Measurements from ENCODE around the gene PEX7. TPM values are rescaled to one million over a fixed set of nuclear protein-coding genes. Genes with fewer than 3 reads are reported as not detected.
"Not testable (repeated sequence)": the region's sequence is repeated elsewhere in the genome, so short reads cannot be mapped to it uniquely, and the experiment has no call there.

PEX7 gene
- total RNA-seq, 1 experiment from 2014 or later, result 22.3 TPM

DNA sequence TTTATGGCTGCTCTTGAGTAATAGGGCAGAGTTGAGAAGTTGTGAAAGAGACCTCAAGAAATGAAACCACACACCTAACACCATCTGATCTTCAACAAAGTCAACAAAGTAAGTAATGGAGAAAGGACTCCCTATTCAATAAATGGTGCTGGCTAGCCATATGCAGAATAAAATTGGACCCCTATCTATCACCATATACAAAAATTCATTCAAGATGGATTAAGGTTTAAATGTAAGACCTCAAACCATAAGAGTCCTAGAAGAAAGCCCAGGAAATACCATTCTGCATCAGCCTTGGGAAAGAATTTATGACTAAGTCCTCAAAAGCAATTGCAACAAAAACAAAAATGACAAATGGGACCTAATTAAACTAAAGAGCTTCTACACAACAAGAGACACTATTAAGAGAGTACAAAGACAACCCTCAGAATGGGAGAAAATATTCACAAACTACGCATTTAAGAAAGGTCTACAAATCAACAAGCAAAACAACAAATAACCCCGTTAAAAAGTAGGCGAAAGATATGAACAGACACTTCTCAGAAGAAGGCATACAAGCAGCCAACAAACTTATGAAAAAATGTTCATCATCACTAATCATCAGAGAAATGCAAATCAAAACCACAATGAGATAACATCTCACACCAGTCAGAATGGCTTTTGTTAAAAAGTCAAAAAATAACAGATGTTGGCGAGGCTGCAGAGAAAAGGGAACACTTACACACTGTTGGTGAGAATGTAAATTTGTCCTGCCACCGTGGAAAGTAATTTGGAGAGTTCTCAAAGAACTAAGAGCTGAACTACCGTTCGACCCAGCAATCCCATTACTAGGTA lies 34.1 kb upstream of the PEX7 start:
- in situ Hi-C loops (cut with HindIII; ENCODE audit: low pct_unique_long_range_greater_than_20kb, low sequenced_read_pairs), result no loop called here
- no peak for DNase-seq (ENCODE audit: low read depth)

DNA sequence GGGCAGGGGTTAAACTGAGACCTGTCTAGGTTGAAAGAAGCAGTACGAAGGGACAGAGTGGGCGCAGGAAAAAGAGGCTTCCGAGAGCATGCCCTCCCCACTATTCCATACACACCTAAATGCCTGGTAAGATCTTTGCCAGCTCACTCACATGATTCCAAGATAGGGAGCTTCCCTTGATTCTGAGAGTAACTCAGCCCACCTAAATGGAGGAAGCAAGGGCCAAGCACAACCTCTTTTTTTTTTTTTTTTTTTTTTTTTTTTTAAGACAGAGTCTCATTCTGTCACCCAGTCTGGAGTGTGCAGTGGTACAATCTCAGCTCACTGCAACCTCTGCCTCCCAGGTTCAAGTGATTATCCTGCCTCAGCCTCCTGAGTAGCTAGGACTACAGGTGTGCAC lies 33.0 kb upstream of the PEX7 start:
- in situ Hi-C loops (cut with HindIII; ENCODE audit: low pct_unique_long_range_greater_than_20kb, low sequenced_read_pairs); DNase-seq (ENCODE audit: low read depth): not testable (repeated sequence)

DNA sequence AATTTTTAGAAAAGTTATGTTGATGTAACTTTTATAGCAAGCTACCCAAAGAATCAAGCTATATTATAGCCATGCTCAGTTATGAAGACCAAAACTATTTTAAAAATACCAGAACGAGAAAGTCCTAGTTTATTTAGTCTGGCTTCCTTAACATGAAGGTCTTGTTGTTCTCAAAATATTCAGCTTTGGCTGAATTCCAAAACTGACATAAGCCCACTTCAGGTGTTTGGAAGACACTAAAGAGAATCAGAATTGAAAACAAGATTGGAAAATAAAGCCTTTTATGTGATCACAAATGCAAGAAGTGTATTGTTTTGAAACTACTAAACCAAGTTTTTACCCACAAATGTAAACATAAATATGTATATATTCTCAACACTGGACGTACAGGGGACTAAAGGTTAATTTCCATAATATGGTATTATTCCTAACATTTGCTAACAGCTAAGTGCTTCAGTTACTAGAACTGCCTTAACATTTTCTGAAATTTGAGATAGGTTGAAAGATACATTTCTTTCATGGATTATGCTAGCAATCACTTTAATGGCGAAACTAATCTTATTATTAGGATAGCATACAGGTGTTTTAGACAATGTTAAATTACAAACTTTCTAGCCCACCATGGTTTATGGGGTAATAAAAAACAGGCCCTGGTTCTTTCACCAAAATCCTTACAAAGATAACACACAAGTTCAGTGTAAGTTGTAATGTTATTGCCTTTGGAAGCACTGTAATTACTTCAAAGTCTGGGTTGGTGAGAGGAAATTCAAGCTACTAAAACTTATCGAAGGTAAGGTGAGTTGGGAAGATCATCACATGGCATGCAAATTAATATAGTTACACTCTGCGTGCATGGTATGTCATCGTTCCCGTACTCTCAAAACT lies 31.7 kb upstream of the PEX7 start:
- DNase-seq (ENCODE audit: low read depth), result no peak
- in situ Hi-C loops (cut with HindIII; ENCODE audit: low pct_unique_long_range_greater_than_20kb, low sequenced_read_pairs), result no loop called here

DNA sequence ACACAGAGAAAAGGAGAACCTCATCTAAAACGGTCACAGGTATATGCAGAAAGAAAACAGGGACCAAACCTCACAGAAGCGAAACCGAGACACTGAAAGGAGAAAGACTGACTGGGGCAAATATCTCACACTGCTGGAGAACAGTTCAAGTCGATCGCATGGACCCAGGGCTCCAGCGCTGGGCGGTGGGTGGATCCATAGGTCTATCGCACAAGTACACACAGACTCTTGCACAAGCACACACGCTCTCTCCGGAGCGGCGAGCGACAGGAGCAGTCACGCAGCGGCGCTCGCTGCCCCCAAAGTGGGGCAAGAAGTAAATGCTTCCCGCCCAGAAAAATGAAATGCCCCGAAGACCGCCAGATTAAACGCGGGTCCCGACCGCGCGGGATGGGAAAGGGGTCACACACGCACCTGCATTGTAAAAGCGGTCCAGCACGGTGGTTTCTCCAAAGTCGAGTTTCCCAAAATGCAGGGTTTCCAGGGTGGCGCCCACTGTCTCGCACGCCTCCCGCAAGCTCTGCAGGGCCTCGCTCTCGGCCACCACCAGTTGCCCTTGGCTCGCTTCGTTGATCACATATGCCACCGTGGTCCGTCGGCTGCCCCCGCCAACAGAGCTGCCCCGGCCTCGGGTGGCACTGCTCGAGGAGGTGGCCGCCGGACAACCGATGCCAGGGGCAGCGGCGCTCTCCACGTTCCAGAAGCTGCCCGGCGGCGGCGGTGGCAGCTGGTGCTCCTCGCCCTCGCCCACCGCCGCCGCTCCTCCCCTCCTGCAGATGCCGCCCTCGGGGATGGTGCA lies 30.9 kb upstream of the PEX7 start:
- peak; percentile 60 for DNase-seq (ENCODE audit: low read depth)
- in situ Hi-C loops (cut with HindIII; ENCODE audit: low pct_unique_long_range_greater_than_20kb, low sequenced_read_pairs), result no loop called here

DNA sequence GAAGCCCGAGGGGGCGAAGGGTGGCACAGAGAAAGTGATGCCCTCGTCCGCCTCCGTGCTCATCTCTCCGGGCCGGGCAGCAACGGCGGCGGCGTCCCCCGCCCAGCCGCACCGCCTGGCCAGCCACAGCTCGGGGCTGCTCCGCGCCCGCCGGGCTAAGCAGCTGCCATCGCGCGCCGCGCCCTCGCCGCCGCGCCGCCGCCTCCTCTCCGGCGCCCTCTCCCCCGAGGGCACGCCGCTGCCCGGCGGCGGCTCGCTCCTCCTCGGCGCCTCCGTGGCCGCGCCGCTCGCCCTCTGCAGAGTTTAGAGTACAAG lies 30.3 kb upstream of the PEX7 start:
- in situ Hi-C loops (cut with HindIII; ENCODE audit: low pct_unique_long_range_greater_than_20kb, low sequenced_read_pairs), result no loop called here
- DNase-seq (ENCODE audit: low read depth), result no peak

DNA sequence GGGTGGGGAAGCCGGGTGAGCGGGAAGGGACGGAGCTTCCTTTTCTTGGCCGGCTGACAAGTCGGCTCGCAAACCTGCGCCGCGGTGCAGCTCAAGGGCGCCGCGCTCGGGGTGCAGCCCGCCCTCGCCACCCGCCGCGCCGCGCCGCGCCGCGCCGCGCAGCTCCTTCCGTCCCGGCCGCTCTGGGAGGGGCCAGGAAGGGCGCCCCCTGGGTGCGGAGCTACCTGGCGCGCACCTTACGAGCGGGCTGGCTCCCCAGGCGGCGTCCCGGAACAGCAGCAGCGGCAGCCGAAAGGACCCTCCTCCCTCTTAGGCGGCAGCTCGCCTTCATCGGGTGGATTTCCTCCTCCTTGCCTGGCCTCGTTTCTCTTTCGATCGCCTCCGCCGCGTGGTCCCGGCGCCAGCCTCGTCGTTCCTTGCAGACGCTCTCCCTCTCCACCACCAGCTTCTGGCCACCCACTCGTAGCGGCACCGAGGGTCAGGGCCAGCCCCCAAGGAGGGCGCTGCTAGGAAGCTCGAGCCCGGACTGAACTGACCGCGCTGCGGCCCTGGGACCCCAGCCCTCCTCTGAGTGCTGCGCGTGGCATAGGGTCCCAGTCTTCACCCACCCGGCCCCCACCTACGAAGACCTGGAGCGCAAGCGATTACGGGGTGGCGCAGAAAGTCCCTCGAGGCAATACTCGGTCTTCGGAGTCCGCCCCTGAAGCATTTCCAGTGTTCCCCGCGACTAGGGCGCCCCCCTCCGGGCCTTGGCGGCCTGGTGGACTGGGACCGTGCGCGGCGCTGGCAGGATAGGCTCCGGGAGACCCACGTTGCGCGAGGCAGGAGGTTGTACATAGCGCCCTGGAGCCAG lies 29.8 kb upstream of the PEX7 start, which contains the start of gene MAP3K5:
Gene MAP3K5 (minus strand): TSS at position 68 of the 853 bp plus-strand sequence. CDS start 320 bp downstream, outside the sequence.
- in situ Hi-C loops (cut with HindIII; ENCODE audit: low pct_unique_long_range_greater_than_20kb, low sequenced_read_pairs), result no loop called here
- DNase-seq (ENCODE audit: low read depth), result peak; percentile 95

DNA sequence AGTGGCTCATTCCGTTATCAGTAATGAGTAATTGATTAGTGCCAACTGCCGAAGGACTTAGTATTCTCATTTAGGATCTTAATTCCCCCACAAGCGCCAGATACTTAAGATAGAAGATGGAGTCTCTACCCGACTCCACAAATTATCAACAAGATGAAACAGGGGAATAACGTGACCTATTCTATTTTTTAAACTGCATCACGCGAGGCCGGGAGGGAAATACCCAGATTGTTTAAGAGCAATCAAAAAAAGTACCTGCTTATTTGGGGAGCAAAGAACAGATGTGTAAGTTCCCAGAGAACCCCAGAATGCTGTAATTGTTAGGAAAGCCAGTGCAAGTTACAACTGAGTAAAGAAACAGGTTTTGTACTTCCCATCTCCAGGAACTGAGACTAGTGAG lies 29.0 kb upstream of the PEX7 start:
- DNase-seq (ENCODE audit: low read depth), result no peak
- in situ Hi-C loops (cut with HindIII; ENCODE audit: low pct_unique_long_range_greater_than_20kb, low sequenced_read_pairs), result no loop called here

DNA sequence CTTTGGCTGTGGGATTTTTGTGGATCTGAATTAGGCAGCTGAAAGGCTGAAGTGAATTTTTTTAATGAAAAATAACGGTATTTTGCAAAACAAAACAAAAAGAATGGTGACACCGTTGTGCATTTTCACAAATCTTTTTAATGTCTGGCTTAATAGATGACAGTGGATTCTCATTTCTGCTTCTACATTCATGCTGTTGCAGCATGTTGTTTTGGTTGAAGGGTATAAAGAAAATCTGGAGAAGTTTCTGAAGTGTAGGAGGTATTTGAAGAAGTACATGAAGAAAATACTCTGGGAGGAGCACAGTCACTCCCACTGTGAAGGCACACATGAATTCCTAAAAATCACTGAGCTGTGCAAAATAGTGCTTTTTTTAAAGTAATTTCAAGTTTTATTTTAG lies 27.0 kb upstream of the PEX7 start:
- DNase-seq (ENCODE audit: low read depth), result no peak
- in situ Hi-C loops (cut with HindIII; ENCODE audit: low pct_unique_long_range_greater_than_20kb, low sequenced_read_pairs), result no loop called here

DNA sequence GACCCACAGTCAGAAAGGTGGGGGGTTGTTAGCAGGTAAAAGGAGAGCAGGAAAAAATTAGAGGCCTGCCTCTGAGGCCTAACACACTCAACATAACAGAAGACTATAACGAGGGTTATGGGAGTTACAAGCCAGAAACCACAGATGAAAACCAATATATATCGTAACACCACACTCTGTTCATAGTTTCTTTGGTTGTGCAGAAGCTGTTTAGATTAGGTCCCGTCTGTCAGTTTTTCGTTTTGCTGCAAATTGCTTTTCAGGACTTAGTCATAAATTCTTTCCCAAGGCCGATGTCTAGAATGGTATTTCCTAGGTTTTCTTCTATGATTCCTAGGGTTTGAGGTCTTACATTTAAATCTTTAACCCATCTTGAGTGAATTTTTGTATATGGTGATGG lies 26.4 kb upstream of the PEX7 start:
- in situ Hi-C loops (cut with HindIII; ENCODE audit: low pct_unique_long_range_greater_than_20kb, low sequenced_read_pairs), result no loop called here
- no peak for DNase-seq (ENCODE audit: low read depth)

DNA sequence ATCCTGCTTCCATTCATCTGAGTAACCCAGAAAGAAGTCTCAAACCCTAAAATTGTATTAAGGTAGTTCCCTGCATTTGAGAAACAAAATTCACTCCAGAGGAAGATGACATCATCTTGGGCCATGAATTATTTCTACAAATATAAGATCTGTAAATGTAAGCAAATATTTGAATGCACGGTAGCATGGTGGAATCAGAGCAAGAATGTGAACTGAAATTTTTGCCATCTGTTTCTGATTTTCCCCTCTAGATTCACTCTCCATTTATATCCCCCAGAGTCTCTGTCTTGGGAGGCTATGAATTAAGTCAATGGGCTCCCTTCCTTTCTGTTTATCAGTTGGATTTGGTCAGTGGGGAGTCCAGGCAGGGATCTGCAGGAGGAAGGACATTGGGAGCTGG lies 24.3 kb upstream of the PEX7 start:
- in situ Hi-C loops (cut with HindIII; ENCODE audit: low pct_unique_long_range_greater_than_20kb, low sequenced_read_pairs), result no loop called here
- no peak for DNase-seq (ENCODE audit: low read depth)

DNA sequence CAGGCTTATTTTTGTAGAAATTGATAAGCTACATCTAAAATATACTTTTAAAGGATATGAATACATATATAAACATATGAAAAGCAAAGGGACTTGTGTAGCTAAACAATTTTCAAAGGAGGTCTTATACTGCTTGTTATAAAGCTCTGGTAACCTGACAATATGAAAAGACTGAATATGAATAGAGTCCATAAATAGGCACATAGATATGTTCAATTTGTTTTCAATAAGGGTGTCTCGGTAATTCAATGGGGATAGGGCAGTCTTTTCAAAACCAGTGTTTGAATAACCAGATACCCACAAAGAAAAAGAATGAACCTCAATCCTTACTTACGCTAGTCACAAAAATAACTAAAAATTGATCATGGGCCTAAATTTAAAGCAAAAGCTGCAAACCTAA lies 20.8 kb upstream of the PEX7 start:
- no peak for DNase-seq (ENCODE audit: low read depth)
- in situ Hi-C loops (cut with HindIII; ENCODE audit: low pct_unique_long_range_greater_than_20kb, low sequenced_read_pairs), result no loop called here

DNA sequence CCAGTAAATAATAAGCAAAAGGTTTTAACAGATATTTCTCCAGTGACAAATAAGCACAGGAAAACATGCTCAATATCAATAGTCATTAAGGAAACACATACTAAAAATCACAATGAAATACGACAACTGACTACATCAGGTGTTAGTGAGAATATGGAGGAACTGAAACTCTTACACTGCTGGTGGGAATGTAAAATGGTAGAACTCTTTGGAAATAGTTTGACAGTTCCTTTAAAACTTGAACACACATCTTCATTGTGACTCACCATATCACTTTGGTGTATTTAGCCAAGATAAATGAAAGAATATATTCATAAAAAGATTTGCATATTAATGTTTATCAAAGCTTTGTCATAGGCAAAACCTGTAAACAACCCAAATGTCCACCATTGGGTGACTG lies 18.8 kb upstream of the PEX7 start:
- in situ Hi-C loops (cut with HindIII; ENCODE audit: low pct_unique_long_range_greater_than_20kb, low sequenced_read_pairs), result no loop called here
- no peak for DNase-seq (ENCODE audit: low read depth)

DNA sequence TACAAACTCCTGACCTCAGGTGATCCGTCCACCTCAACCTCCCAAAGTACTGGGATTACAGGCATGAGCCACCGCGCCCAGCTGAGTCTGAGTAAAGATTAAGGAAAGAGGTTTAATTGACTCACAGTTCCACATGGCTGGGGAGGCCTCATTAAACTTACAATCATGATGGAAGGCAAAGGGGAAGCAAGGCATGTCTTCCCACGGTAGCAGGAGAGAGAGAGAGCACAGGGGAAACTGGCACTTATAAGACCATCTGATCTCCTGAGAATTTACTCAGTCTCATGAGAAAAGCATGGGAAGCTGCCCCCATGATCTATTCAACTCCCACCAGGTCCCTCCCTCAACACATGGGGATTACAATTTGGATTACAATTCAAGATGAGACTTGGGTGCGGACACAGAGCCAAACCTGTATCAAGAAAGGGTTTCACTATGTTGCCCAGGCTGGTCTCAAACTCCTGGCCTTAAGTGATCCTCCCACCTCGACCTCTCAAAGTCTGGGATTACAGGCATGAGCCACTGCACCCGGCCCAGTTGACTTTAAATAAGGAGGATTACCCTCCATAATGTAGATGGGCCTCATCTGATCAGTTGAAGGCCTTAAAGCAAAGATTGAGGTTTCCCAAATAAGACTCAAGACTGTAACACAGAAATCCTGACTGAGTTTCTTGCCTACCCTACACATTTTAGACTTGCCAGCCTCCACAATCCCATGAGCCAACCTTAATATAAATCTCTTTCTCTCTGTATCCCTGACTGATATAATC lies 13.1 kb upstream of the PEX7 start:
- no peak for DNase-seq (ENCODE audit: low read depth)
- in situ Hi-C loops (cut with HindIII; ENCODE audit: low pct_unique_long_range_greater_than_20kb, low sequenced_read_pairs), result no loop called here

DNA sequence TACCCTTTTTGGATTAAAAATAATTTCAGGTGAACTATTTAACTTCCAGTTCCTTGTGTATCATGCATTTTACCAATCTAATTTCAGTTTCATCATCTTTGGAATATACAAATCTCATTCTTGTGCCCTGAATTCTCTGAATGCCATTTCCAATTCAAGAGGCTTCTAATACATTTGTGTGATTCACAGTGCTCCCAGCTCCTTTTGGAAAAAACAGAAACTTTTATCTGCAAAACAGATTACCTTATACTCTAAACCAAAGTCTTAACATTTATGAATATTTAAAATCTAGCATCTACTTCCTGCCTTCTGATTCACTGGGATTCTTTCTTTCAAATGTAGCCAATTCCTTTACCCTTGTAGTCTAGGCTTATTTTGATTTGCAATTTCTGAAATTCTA lies 11.1 kb upstream of the PEX7 start:
- in situ Hi-C loops (cut with HindIII; ENCODE audit: low pct_unique_long_range_greater_than_20kb, low sequenced_read_pairs), result no loop called here
- no peak for DNase-seq (ENCODE audit: low read depth)

DNA sequence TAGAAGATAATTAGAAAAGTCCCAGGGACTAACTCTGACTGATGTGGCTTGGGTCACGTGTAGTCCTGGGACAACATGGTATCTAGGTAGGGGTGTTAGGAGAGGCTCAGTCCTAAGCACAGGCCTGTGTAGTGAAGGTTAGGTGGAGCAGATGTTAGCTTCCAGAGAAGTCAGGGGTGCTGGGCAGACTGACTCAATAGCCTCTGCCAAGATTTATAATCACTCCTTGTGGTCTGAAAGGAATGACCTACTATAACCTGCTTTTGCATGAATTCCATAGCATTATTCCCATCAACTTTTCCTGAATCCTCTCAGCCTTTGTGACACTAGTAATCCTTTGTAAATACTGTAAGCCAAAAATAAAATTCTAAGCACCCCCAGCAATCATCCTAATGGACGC lies 10.2 kb upstream of the PEX7 start:
- in situ Hi-C loops (cut with HindIII; ENCODE audit: low pct_unique_long_range_greater_than_20kb, low sequenced_read_pairs), result no loop called here
- DNase-seq (ENCODE audit: low read depth), result no peak

DNA sequence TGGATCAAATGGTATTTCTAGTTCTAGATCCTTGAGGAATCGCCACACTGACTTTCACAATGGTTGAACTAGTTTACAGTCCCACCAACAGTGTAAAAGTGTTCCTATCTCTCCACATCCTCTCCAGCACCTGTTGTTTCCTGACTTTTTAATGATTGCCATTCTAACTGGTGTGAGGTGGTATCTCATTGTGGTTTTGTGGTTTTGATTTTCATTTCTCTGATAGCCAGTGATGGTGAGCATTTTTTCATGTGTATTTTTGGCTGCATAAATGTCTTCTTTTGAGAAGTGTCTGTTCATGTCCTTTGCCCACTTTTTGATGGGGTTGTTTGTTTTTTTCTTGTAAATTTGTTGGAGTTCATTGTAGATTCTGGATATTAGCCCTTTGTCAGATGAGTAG lies 6.8 kb upstream of the PEX7 start:
- DNase-seq (ENCODE audit: low read depth); in situ Hi-C loops (cut with HindIII; ENCODE audit: low pct_unique_long_range_greater_than_20kb, low sequenced_read_pairs): not testable (repeated sequence)

DNA sequence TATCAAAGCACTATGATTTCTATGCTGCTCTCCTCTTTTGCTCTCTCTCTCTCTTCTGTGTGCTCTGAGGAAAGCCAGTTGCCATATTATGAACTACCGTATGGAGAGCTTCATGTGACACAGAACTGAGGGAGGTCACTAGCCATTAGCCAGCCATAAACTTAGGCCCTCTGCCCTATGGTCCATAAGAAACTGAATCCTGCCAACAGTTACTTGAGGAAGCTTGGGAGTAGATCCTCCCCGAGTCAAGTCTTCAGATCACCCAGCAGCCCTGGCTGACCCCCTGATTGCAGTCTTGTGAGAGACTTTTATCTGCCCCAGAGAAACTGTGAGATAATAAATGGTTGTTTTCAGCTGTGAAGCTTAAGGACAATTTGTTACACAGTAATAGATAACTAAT lies 5.7 kb upstream of the PEX7 start:
- no peak for DNase-seq (ENCODE audit: low read depth)
- in situ Hi-C loops (cut with HindIII; ENCODE audit: low pct_unique_long_range_greater_than_20kb, low sequenced_read_pairs), result no loop called here

Data from Caki2 (cell line).